Endodermal cell (in vitro differentiated cells): ENCODE data around the gene ROR1. TPM values are rescaled to one million over a fixed set of nuclear protein-coding genes. Genes with fewer than 3 reads are reported as not detected.
A peak's percentile ranks its signal among the peaks of the same experiment; 100 is the strongest.

Experiments used
- DNase-seq: peaks from one replicate; pipeline ENCODE4 v3.0.0-alpha.2; 2017
- H3K27ac ChIP-seq: 2 replicates; pipeline ENCODE4 v1.5.1; 2013; ENCODE audit warnings: mild to moderate bottlenecking, low read depth, low read length, moderate library complexity
- H3K27me3 ChIP-seq: 2 replicates; pipeline ENCODE4 v1.6.1; 2013; ENCODE audit warnings: mild to moderate bottlenecking, low read length, moderate library complexity; ENCODE audit not compliant: insufficient read depth, control insufficient read depth, poor library complexity, severe bottlenecking
- H3K36me3 ChIP-seq: 2 replicates; pipeline ENCODE4 v1.7.0; 2013; ENCODE audit warnings: mild to moderate bottlenecking, low read length, moderate library complexity; ENCODE audit not compliant: control insufficient read depth, insufficient read depth
- H3K4me1 ChIP-seq: one replicate; pipeline ENCODE4 v1.7.0; 2013; ENCODE audit warnings: low read length; ENCODE audit not compliant: control insufficient read depth, insufficient read depth
- H3K4me3 ChIP-seq: 2 replicates; pipeline ENCODE4 v1.5.1; 2013; ENCODE audit warnings: mild to moderate bottlenecking, low read length, moderate library complexity
- H3K9ac ChIP-seq: 2 replicates; pipeline ENCODE4 v1.6.1; 2013; ENCODE audit warnings: mild to moderate bottlenecking, low read length, moderate library complexity; ENCODE audit not compliant: poor library complexity, severe bottlenecking; ENCODE audit errors: extremely low read depth
- H3K9me3 ChIP-seq: 2 replicates; pipeline ENCODE4 v1.6.1; 2013; ENCODE audit warnings: mild to moderate bottlenecking, low read length, moderate library complexity; ENCODE audit not compliant: control insufficient read depth
- H3K27ac Mint-ChIP-seq: 2 replicates; pipeline ENCODE4 v1.8.0; 2020; ENCODE audit warnings: mixed read lengths
- H3K27me3 Mint-ChIP-seq: 2 replicates; pipeline ENCODE4 v1.8.0; 2021; ENCODE audit warnings: mild to moderate bottlenecking, mixed read lengths; ENCODE audit not compliant: insufficient read depth
- H3K36me3 Mint-ChIP-seq: 2 replicates; pipeline ENCODE4 v1.8.0; 2020; ENCODE audit warnings: low read depth, mixed read lengths
- H3K4me1 Mint-ChIP-seq: 2 replicates; pipeline ENCODE4 v1.8.0; 2020; ENCODE audit warnings: mixed read lengths
- H3K4me3 Mint-ChIP-seq: 2 replicates; pipeline ENCODE4 v1.8.0; 2020; ENCODE audit warnings: mild to moderate bottlenecking, moderate library complexity, mixed read lengths
- H3K9me3 Mint-ChIP-seq: 2 replicates; pipeline ENCODE4 v1.8.0; 2020; ENCODE audit warnings: mild to moderate bottlenecking, mixed read lengths
- CTCF ChIP-seq: fragments of 200-600 bp; sonication (generic); conservative IDR thresholded peaks from 2 replicates; pipeline ENCODE4 v1.5.0; 2021; ENCODE audit warnings: antibody characterized with exemption, mild to moderate bottlenecking
- WGBS, 2 experiments: methylation state at CpG; one replicate each; pipeline versions ENCODE4 v1.1.5 to v1.1.7; 2013; ENCODE audit warnings: missing lambda C conversion rate in 2 of 2, mixed read lengths in 1 of 2; ENCODE audit not compliant: insufficient coverage in 1 of 2, insufficient read length in 1 of 2; 5-methylcytosine and 5-hydroxymethylcytosine counted together
- total RNA-seq, 2 donors: library from RNA; stranded (reverse); fragmentation: NEBNext Ultra II Directional in 1 of 2; extraction: Animal tissue kit (Norgen Biotek cat#: 25700) in 1 of 2; gene quantifications; 2 replicates in 1 of 2; 3 replicates in 1 of 2; pipeline ENCODE4 v1.2.1, GENCODE V29; 2021

The ROR1 gene
- total RNA-seq, 2 donors from 2014 or later = 77.4 to 77.9 TPM

- H3K4me1 Mint-ChIP-seq = peaks cover 82% of the 10 kb centered on the region
Observed at GRCh38 chr1:63913533-63913932, 139.7 kb downstream of the ROR1 start.

GRCh38 chr1:63914241-63914640, 140.4 kb downstream of the ROR1 start:
- H3K4me1 ChIP-seq = peaks cover 11% of the 10 kb centered on the region
- H3K9me3 ChIP-seq = no peaks in the 10 kb centered on the region
- H3K9ac ChIP-seq = no peak overlapping the region
- 76 to 86% methylated on average over 5 of the region's 5 CpGs for WGBS, 2 experiments
- Mint-ChIP-seq H3K4me1 (peaks cover 77% of the 10 kb centered on the region), H3K36me3 (no peaks in the 10 kb centered on the region), H3K9me3 (no peaks in the 10 kb centered on the region), H3K27ac (peak overlapping the region; percentile 9), H3K27me3 (peaks cover 2% of the 10 kb centered on the region), H3K4me3 (no peak overlapping the region)
- peaks cover 27% of the 10 kb centered on the region for H3K27me3 ChIP-seq
- no peak overlapping the region for H3K4me3 ChIP-seq
- no peak for TF ChIP-seq CTCF
- DNase-seq = peak; percentile 55
- H3K27ac ChIP-seq = no peak overlapping the region
- H3K36me3 ChIP-seq = no peaks in the 10 kb centered on the region

More at GRCh38 chr1:63913533-63913932, 139.7 kb downstream of the ROR1 start:
- H3K9ac ChIP-seq = no peak overlapping the region
- Mint-ChIP-seq H3K4me3 (peak overlapping the region; percentile 14), H3K27me3 (peaks cover 2% of the 10 kb centered on the region), H3K36me3 (no peaks in the 10 kb centered on the region), H3K27ac (no peak overlapping the region), H3K9me3 (no peaks in the 10 kb centered on the region)
- DNase-seq = no peak
- H3K27me3 ChIP-seq = peaks cover 27% of the 10 kb centered on the region
- H3K9me3 ChIP-seq = no peaks in the 10 kb centered on the region
- no peak for TF ChIP-seq CTCF
- peaks cover 15% of the 10 kb centered on the region for H3K4me1 ChIP-seq
- no peaks in the 10 kb centered on the region for H3K36me3 ChIP-seq
- no peak overlapping the region for H3K4me3 ChIP-seq
- no peak overlapping the region for H3K27ac ChIP-seq
- WGBS, 2 experiments = 69 to 71% methylated on average over 10 of the region's 10 CpGs

- H3K4me3 Mint-ChIP-seq = no peak overlapping the region
- no peaks in the 10 kb centered on the region for H3K36me3 Mint-ChIP-seq
- no peak overlapping the region for H3K27ac ChIP-seq
- H3K9ac ChIP-seq = no peak overlapping the region
- H3K9me3 Mint-ChIP-seq = no peaks in the 10 kb centered on the region
- no peaks in the 10 kb centered on the region for H3K9me3 ChIP-seq
- DNase-seq = no peak
- TF ChIP-seq CTCF = no peak
- H3K4me1 ChIP-seq = peaks cover 11% of the 10 kb centered on the region
- H3K27me3 ChIP-seq = peaks cover 22% of the 10 kb centered on the region
- H3K27ac Mint-ChIP-seq = peak overlapping the region; percentile 9
- no peak overlapping the region for H3K4me3 ChIP-seq
- WGBS, 2 experiments = 100% methylated on average over 1 of the region's 1 CpG; no CpG with 5 or more reads in 1 of the 2 experiments
- H3K4me1 Mint-ChIP-seq = peaks cover 73% of the 10 kb centered on the region
- H3K27me3 Mint-ChIP-seq = peaks cover 2% of the 10 kb centered on the region
- H3K36me3 ChIP-seq = no peaks in the 10 kb centered on the region
Observed at GRCh38 chr1:63914706-63915105, 140.9 kb downstream of the ROR1 start.
